A673 (cell line): ENCODE data around the gene KRT31.

ENCODE experiments used
- CTCF ChIP-seq: fragments of 300-800, 200-600 bp; sonication (generic); conservative IDR thresholded peaks from 2 replicates; pipeline ENCODE4 v1.5.1; 2017; ENCODE audit warnings: low read depth, mild to moderate bottlenecking, antibody characterized with exemption, low read length, moderate library complexity, mixed read lengths
- EZH2 ChIP-seq: fragments of 200-600 bp; sonication (generic); IDR thresholded peaks from 2 replicates; pipeline ENCODE4 v1.6.1; 2017; ENCODE audit warnings: borderline replicate concordance, low read depth, mild to moderate bottlenecking, mixed read lengths, antibody characterized with exemption, low read length; ENCODE audit not compliant: poor library complexity, severe bottlenecking

- TF ChIP-seq CTCF (no peak), EZH2 (no peak)
Measured at GRCh38 chr17:41413353-41413957, 16.0 kb upstream of the KRT31 start.
